ENCODE results near the gene PDE7B. TPM values are rescaled to one million over a fixed set of nuclear protein-coding genes. Genes with fewer than 3 reads are reported as not detected.

The PDE7B gene
- total RNA-seq, 1 experiment from 2014 or later = not detected

GRCh38 chr6:136184738-136185137, 333.2 kb downstream of the PDE7B start (continued):
- TF ChIP-seq ZNF532 (CRISPR knock-in tag; IDR thresholded peaks at IDR 0.05; ENCODE audit: borderline replicate concordance) (no peak), ZNF423 (CRISPR knock-in tag; IDR thresholded peaks at IDR 0.05) (no peak), ZNF317 (CRISPR knock-in tag; IDR thresholded peaks at IDR 0.05; ENCODE audit: borderline replicate concordance, low read depth) (no peak), ELF4 (CRISPR knock-in tag; IDR thresholded peaks at IDR 0.05; ENCODE audit: low read depth) (no peak)

DNA sequence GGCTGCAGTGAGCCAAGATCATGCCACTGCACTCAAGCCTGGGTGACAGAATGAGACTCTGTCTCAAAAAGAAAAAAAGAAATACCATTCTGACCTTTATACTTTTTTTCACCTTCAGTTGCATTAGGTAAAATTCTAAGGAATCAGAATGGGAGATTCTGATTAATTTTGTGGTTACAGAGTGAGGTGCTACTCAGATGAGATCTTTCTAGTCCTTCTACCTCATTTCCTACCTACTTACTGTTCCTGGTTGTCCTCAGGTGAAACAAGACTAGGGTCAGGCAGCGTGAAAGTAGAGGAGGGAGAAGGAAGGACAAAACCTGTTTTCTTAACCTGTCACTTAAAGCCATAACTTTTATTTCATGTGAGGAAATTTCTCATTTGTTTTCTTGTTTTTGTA, 334.9 kb downstream of the PDE7B start:
- Mint-ChIP-seq H3K27ac (no peak overlapping the region), H3K4me1 (no peaks in the 10 kb centered on the region), H3K36me3 (no peaks in the 10 kb centered on the region), H3K27me3 (ENCODE audit: low read depth) (no peaks in the 10 kb centered on the region; the same call in 1 of the 2 replicates), H3K9me3 (no peaks in the 10 kb centered on the region), H3K4me3 (no peak overlapping the region)
- ATAC-seq = no peak
- TF ChIP-seq NFYB (CRISPR knock-in tag; conservative IDR thresholded peaks at IDR 0.05; ENCODE audit: low read depth) (no peak), EMX1 (CRISPR knock-in tag; IDR thresholded peaks at IDR 0.05) (no peak), JAZF1 (CRISPR knock-in tag; IDR thresholded peaks at IDR 0.05) (no peak), ZNF317 (CRISPR knock-in tag; IDR thresholded peaks at IDR 0.05; ENCODE audit: borderline replicate concordance, low read depth) (no peak), E2F4 (CRISPR knock-in tag; IDR thresholded peaks at IDR 0.05; ENCODE audit: borderline replicate concordance, low read depth) (no peak), ESRRA (CRISPR knock-in tag; IDR thresholded peaks at IDR 0.05; ENCODE audit: borderline replicate concordance) (no peak), PRRX2 (CRISPR knock-in tag; IDR thresholded peaks at IDR 0.05) (no peak), TEAD4 (CRISPR knock-in tag; IDR thresholded peaks at IDR 0.05) (no peak), NR2C2 (CRISPR knock-in tag; IDR thresholded peaks at IDR 0.05) (no peak), TCF7 (CRISPR knock-in tag; IDR thresholded peaks at IDR 0.05; ENCODE audit: low read depth) (no peak), ZBTB21 (CRISPR knock-in tag; IDR thresholded peaks at IDR 0.05; ENCODE audit: borderline replicate concordance) (no peak), GRHL2 (CRISPR knock-in tag; IDR thresholded peaks at IDR 0.05; ENCODE audit: insufficient replicate concordance, severe bottlenecking) (no peak)
- TF ChIP-seq, protein P1, sequence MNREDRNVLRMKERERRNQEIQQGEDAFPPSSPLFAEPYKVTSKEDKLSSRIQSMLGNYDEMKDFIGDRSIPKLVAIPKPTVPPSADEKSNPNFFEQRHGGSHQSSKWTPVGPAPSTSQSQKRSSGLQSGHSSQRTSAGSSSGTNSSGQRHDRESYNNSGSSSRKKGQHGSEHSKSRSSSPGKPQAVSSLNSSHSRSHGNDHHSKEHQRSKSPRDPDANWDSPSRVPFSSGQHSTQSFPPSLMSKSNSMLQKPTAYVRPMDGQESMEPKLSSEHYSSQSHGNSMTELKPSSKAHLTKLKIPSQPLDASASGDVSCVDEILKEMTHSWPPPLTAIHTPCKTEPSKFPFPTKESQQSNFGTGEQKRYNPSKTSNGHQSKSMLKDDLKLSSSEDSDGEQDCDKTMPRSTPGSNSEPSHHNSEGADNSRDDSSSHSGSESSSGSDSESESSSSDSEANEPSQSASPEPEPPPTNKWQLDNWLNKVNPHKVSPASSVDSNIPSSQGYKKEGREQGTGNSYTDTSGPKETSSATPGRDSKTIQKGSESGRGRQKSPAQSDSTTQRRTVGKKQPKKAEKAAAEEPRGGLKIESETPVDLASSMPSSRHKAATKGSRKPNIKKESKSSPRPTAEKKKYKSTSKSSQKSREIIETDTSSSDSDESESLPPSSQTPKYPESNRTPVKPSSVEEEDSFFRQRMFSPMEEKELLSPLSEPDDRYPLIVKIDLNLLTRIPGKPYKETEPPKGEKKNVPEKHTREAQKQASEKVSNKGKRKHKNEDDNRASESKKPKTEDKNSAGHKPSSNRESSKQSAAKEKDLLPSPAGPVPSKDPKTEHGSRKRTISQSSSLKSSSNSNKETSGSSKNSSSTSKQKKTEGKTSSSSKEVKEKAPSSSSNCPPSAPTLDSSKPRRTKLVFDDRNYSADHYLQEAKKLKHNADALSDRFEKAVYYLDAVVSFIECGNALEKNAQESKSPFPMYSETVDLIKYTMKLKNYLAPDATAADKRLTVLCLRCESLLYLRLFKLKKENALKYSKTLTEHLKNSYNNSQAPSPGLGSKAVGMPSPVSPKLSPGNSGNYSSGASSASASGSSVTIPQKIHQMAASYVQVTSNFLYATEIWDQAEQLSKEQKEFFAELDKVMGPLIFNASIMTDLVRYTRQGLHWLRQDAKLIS (CRISPR knock-in tag; IDR thresholded peaks at IDR 0.05; ENCODE audit: borderline replicate concordance) = no peak
- CTCF ChIA-PET = no interaction called here
- no peak for DNase-seq (ENCODE audit: low spot score)
- POLR2A ChIA-PET = no interaction called here

Data from WTC11 (cell line).